Nephron (organoid): ENCODE measurements around the gene BHLHE23.
A peak's percentile ranks its signal among the peaks of the same experiment; 100 is the strongest.

Experiments
- H3K27ac Mint-ChIP-seq, 3 experiments: 2 replicates each; pipeline ENCODE4 v1.8.0; 2020; ENCODE audit warnings: mixed read lengths in 3 of 3, mild to moderate bottlenecking in 2 of 3, moderate library complexity in 1 of 3
- H3K27me3 Mint-ChIP-seq: 2 replicates; pipeline ENCODE4 v1.8.0; 2021; ENCODE audit warnings: low read depth, mild to moderate bottlenecking, moderate library complexity, mixed read lengths
- H3K36me3 Mint-ChIP-seq: 2 replicates; pipeline ENCODE4 v1.8.0; 2020; ENCODE audit warnings: low read depth, mixed read lengths
- H3K4me1 Mint-ChIP-seq: 2 replicates; pipeline ENCODE4 v1.8.0; 2020; ENCODE audit warnings: mixed read lengths
- H3K4me3 Mint-ChIP-seq, 3 experiments: 2 replicates each; pipeline ENCODE4 v1.8.0; 2020; ENCODE audit warnings: mild to moderate bottlenecking in 3 of 3, mixed read lengths in 3 of 3, moderate library complexity in 2 of 3
- H3K9me3 Mint-ChIP-seq: 2 replicates; pipeline ENCODE4 v1.8.0; 2020; ENCODE audit warnings: mixed read lengths
- CTCF ChIP-seq, 3 experiments: fragments of 200-600 bp; sonication (generic); IDR thresholded peaks; one replicate each; pipeline ENCODE4 v1.5.0; 2021; ENCODE audit warnings: antibody characterized with exemption in 3 of 3; ENCODE audit not compliant: unreplicated experiment in 3 of 3

BHLHE23 gene

DNA sequence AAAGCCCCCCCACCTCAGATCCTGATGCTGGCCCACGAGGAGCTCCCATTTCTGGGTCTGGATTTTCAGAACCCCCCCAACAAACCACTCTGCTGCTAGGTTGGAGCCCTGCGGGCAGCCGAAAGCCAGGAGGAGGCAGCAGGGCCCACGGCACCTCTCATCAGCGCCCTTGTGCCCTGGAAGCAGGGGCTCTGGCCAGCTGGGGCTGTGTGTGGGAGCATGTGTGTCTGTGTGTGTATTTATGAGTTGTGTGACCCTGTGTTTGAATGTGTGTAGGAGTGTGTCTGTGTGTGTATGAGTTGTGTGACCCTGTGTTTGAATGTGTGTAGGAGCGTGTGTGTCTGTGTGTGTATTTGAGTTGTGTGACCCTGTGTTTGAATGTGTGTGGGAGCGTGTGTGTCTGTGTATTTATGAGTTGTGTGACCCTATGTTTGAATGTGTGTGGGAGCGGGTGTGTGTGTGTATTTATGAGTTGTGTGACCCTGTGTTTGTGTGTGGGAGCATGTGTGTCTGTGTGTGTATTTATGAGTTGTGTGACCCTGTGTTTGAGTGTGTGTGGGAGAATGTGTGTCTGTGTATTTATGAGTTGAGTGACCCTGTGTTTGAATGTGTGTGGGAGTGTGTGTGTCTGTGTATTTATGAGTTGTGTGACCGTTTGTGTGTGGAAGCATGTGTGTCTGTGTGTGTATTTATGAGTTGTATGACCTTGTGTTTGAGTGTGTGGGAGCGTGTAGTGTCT is 35.4 kb downstream of the BHLHE23 start:
- Mint-ChIP-seq H3K9me3 (peaks cover 5% of the 10 kb centered on the region), H3K4me1 (peaks cover 16% of the 10 kb centered on the region), H3K36me3 (no peaks in the 10 kb centered on the region), H3K4me3 (peak overlapping the region; percentile 2 to 34 (median 10)), H3K27ac (no peak overlapping the region), H3K27me3 (peaks cover 63% of the 10 kb centered on the region)
- no peak for TF ChIP-seq CTCF (IDR thresholded peaks at IDR 0.05; ENCODE audit: unreplicated experiment in 3 of 3)

- H3K9me3 Mint-ChIP-seq = peaks cover 5% of the 10 kb centered on the region
- no peaks in the 10 kb centered on the region for H3K36me3 Mint-ChIP-seq
- H3K27me3 Mint-ChIP-seq = peaks cover 55% of the 10 kb centered on the region
- no peak overlapping the region for H3K4me3 Mint-ChIP-seq
- H3K27ac Mint-ChIP-seq = no peak overlapping the region
- no peak for TF ChIP-seq CTCF (IDR thresholded peaks at IDR 0.05; ENCODE audit: unreplicated experiment in 3 of 3)
- peaks cover 11% of the 10 kb centered on the region for H3K4me1 Mint-ChIP-seq
These were observed 36.2 kb downstream of the BHLHE23 start for GRCh38 chr20:62970307-62971210.

DNA sequence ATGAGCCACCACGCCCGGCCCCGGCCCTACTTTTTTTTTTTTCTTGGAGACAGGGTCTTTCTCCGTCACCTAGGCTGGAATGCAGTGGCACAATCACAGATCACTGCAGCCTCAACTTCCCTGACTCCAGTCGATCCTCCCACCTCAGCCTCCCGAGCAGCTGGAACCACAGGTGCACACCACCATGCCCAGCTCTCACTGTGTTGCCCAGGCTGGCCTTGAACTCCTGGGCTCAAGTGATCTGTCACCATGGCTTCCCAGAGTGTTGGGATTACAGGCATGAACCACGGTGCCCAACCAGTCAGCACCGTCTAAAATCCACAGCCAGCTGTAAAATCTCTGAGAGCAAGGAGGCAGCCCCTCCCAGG is 36.8 kb downstream of the BHLHE23 start:
- H3K4me1 Mint-ChIP-seq = peaks cover 11% of the 10 kb centered on the region
- peaks cover 48% of the 10 kb centered on the region for H3K27me3 Mint-ChIP-seq
- no peaks in the 10 kb centered on the region for H3K36me3 Mint-ChIP-seq
- no peak overlapping the region for H3K4me3 Mint-ChIP-seq
- H3K27ac Mint-ChIP-seq = no peak overlapping the region
- peaks cover 5% of the 10 kb centered on the region for H3K9me3 Mint-ChIP-seq
- TF ChIP-seq CTCF (IDR thresholded peaks at IDR 0.05; ENCODE audit: unreplicated experiment in 3 of 3) = no peak

DNA sequence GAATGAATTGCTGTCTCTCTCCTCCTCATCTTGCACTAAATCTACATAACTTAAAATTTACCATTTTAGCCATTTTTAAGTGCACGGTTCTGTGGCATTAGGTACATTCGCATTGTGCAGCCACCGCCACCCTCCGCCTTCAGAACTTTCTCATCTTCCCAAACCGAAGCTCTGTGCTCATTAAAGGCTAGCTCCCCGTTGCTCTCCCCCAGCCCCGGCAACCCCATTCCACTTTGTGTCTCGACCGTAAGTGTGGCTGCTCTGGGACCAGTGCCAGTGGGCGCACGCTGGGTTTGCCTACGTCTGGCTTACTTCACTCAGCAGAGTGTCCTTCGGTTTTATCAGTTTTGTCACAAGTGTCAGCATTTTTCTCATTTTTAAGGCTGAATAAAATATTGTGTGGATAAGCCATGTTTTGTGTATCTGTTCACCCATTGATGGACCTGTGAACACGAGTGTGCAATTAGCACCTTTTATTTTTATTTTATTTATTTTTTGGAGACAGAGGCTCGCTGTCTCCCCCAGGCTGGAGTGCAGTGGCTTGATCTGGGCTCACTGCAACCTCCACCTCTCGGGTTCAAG is 37.5 kb downstream of the BHLHE23 start:
- Mint-ChIP-seq H3K4me1 (peaks cover 11% of the 10 kb centered on the region), H3K27me3 (peaks cover 42% of the 10 kb centered on the region), H3K27ac (no peak overlapping the region), H3K36me3 (no peaks in the 10 kb centered on the region), H3K9me3 (peaks cover 4% of the 10 kb centered on the region), H3K4me3 (no peak overlapping the region)
- no peak for TF ChIP-seq CTCF (IDR thresholded peaks at IDR 0.05; ENCODE audit: unreplicated experiment in 3 of 3)

DNA sequence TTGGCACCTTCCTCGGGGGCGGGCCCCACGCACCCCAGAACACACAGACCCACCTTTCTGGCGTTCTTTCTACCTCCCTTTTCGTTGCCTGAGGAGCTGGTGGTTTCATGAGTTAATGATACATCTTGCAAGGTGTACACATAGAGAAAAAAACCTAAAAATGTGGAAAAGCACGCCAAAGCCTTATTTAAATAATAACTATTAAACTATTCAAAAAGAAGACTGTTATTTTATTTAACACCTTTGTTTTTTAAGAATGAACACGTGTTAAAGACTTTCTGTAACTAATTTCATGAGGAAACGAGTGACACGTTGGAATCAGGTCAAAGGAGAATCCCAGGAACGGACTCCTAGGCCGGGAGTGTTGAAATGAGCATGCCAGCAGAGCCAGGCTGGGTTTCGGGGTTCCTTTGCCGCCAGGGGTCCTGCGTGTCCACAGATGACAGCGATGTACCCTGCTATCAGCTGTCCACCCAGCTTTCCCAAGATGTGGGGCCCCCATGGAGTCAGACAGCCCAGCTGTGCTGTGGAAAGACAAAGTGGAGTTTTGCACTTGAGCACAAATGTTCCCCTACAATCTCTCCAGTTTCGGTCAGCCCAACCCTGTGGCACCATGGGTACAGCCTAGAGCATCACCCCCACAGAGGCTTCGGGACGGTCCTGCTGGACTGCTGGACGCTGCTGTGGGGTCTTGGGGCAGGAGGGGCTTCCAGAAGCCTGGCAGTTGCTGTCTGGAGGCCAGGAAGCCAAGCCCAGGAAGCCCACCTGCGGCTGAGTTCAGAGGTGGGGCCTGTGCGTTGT is 38.2 kb downstream of the BHLHE23 start:
- H3K4me3 Mint-ChIP-seq = no peak overlapping the region
- H3K36me3 Mint-ChIP-seq = no peaks in the 10 kb centered on the region
- H3K4me1 Mint-ChIP-seq = peaks cover 11% of the 10 kb centered on the region

More for the DNA sequence above, 38.2 kb downstream of the BHLHE23 start:
- no peak overlapping the region for H3K27ac Mint-ChIP-seq
- H3K9me3 Mint-ChIP-seq = peaks cover 2% of the 10 kb centered on the region
- TF ChIP-seq CTCF (IDR thresholded peaks at IDR 0.05; ENCODE audit: unreplicated experiment in 3 of 3) = no peak
- peaks cover 35% of the 10 kb centered on the region for H3K27me3 Mint-ChIP-seq
